ENCODE data around the gene CELA3B.

The CELA3B gene

DNA sequence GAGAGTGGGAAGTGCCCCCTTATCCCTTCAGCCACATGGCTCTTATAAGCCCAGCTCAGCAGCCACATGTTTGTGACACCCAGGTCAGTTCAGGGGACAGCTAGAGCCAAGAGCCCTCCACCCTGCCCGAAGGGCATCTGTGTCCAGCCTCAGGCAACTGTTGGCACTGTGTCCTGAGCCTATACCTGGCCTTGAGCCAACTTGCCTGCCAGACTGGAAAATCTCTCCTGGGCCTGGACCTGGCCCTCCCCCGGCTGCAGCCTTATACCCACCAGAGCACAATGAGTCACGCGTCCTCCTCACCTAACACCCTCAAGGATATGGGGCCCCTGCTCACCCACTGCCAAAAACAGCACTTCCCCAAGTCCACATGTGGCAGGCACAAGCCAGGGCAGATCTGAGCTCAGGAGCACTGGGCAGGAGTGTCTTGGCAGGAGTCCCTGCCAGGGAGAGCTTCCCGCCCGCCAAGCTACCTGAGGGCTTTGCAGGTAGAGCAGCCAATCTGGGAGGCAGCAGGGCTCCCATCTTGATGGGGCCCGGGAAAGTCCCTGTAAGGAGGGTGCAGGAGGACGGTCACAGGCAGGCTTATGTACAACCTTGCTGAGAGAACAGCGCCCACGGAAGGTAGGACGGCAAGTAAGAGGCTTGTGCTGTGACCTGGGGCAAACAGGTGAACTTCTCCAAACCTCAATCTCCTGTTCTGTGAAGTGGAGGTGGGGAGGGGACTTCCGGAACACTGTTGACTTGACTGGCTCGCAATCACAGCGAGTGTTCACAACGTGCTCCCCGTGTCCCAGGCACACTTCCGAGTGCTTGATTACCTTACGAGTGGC is 19.9 kb upstream of the CELA3B start (continued):
- no peak for TF ChIP-seq ZSCAN30 (tag by site-specific recombination; IDR thresholded peaks at IDR 0.05)
- no peak for TF ChIP-seq SETDB1 (IDR thresholded peaks at IDR 0.05; ENCODE audit: insufficient read length, low read length)
- no peak for TF ChIP-seq ZNF133 (tag by site-specific recombination; IDR thresholded peaks at IDR 0.05)
- no peak for TF ChIP-seq ZNF146 (tag by site-specific recombination; IDR thresholded peaks at IDR 0.05)
- TF ChIP-seq ZNF184 (tag by site-specific recombination; IDR thresholded peaks at IDR 0.05) = no peak
- no peak for TF ChIP-seq GFI1B (tag by site-specific recombination; IDR thresholded peaks at IDR 0.05)
- no peak for TF ChIP-seq ZNF544 (tag by site-specific recombination; IDR thresholded peaks at IDR 0.05)
- TF ChIP-seq ZNF514 (tag by site-specific recombination; IDR thresholded peaks at IDR 0.05) = no peak
- TF ChIP-seq ZNF626 (tag by site-specific recombination; IDR thresholded peaks at IDR 0.05) = no peak
- TF ChIP-seq ZNF114 (tag by site-specific recombination; IDR thresholded peaks at IDR 0.05) = no peak
- TF ChIP-seq, protein P1, sequence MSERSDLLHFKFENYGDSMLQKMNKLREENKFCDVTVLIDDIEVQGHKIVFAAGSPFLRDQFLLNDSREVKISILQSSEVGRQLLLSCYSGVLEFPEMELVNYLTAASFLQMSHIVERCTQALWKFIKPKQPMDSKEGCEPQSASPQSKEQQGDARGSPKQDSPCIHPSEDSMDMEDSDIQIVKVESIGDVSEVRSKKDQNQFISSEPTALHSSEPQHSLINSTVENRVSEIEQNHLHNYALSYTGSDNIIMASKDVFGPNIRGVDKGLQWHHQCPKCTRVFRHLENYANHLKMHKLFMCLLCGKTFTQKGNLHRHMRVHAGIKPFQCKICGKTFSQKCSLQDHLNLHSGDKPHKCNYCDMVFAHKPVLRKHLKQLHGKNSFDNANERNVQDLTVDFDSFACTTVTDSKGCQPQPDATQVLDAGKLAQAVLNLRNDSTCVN (tag by site-specific recombination; optimal IDR thresholded peaks at IDR 0.05) = no peak
- TF ChIP-seq, protein P2, sequence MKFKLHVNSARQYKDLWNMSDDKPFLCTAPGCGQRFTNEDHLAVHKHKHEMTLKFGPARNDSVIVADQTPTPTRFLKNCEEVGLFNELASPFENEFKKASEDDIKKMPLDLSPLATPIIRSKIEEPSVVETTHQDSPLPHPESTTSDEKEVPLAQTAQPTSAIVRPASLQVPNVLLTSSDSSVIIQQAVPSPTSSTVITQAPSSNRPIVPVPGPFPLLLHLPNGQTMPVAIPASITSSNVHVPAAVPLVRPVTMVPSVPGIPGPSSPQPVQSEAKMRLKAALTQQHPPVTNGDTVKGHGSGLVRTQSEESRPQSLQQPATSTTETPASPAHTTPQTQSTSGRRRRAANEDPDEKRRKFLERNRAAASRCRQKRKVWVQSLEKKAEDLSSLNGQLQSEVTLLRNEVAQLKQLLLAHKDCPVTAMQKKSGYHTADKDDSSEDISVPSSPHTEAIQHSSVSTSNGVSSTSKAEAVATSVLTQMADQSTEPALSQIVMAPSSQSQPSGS (tag by site-specific recombination; IDR thresholded peaks at IDR 0.05; ENCODE audit: low read depth) = no peak
- TF ChIP-seq, protein P3, sequence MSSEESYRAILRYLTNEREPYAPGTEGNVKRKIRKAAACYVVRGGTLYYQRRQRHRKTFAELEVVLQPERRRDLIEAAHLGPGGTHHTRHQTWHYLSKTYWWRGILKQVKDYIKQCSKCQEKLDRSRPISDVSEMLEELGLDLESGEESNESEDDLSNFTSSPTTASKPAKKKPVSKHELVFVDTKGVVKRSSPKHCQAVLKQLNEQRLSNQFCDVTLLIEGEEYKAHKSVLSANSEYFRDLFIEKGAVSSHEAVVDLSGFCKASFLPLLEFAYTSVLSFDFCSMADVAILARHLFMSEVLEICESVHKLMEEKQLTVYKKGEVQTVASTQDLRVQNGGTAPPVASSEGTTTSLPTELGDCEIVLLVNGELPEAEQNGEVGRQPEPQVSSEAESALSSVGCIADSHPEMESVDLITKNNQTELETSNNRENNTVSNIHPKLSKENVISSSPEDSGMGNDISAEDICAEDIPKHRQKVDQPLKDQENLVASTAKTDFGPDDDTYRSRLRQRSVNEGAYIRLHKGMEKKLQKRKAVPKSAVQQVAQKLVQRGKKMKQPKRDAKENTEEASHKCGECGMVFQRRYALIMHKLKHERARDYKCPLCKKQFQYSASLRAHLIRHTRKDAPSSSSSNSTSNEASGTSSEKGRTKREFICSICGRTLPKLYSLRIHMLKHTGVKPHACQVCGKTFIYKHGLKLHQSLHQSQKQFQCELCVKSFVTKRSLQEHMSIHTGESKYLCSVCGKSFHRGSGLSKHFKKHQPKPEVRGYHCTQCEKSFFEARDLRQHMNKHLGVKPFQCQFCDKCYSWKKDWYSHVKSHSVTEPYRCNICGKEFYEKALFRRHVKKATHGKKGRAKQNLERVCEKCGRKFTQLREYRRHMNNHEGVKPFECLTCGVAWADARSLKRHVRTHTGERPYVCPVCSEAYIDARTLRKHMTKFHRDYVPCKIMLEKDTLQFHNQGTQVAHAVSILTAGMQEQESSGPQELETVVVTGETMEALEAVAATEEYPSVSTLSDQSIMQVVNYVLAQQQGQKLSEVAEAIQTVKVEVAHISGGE (tag by site-specific recombination; conservative IDR thresholded peaks at IDR 0.05; ENCODE audit: low read depth) = no peak
- TF ChIP-seq, protein P4, sequence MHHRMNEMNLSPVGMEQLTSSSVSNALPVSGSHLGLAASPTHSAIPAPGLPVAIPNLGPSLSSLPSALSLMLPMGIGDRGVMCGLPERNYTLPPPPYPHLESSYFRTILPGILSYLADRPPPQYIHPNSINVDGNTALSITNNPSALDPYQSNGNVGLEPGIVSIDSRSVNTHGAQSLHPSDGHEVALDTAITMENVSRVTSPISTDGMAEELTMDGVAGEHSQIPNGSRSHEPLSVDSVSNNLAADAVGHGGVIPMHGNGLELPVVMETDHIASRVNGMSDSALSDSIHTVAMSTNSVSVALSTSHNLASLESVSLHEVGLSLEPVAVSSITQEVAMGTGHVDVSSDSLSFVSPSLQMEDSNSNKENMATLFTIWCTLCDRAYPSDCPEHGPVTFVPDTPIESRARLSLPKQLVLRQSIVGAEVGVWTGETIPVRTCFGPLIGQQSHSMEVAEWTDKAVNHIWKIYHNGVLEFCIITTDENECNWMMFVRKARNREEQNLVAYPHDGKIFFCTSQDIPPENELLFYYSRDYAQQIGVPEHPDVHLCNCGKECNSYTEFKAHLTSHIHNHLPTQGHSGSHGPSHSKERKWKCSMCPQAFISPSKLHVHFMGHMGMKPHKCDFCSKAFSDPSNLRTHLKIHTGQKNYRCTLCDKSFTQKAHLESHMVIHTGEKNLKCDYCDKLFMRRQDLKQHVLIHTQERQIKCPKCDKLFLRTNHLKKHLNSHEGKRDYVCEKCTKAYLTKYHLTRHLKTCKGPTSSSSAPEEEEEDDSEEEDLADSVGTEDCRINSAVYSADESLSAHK (tag by site-specific recombination; IDR thresholded peaks at IDR 0.05) = no peak
- peak; percentile 59; the same call in 1 of the 2 replicates for TF ChIP-seq ZBTB20 (tag by site-specific recombination; IDR thresholded peaks at IDR 0.05)
- TF ChIP-seq REPIN1 (tag by site-specific recombination; IDR thresholded peaks at IDR 0.05; ENCODE audit: low read depth) = no peak
- peak; percentile 11; the same call in 1 of the 2 replicates for TF ChIP-seq ZNF629 (tag by site-specific recombination; IDR thresholded peaks at IDR 0.05)
- TF ChIP-seq ZNF792 (tag by site-specific recombination; IDR thresholded peaks at IDR 0.05) = no peak
- TF ChIP-seq, protein P5, sequence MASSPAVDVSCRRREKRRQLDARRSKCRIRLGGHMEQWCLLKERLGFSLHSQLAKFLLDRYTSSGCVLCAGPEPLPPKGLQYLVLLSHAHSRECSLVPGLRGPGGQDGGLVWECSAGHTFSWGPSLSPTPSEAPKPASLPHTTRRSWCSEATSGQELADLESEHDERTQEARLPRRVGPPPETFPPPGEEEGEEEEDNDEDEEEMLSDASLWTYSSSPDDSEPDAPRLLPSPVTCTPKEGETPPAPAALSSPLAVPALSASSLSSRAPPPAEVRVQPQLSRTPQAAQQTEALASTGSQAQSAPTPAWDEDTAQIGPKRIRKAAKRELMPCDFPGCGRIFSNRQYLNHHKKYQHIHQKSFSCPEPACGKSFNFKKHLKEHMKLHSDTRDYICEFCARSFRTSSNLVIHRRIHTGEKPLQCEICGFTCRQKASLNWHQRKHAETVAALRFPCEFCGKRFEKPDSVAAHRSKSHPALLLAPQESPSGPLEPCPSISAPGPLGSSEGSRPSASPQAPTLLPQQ (tag by site-specific recombination; IDR thresholded peaks at IDR 0.05) = peak; percentile 64
- TF ChIP-seq KLF9 (tag by site-specific recombination; IDR thresholded peaks at IDR 0.05; ENCODE audit: low read depth) = no peak
- no peak for TF ChIP-seq ZNF155 (tag by site-specific recombination; IDR thresholded peaks at IDR 0.05)
- TF ChIP-seq ZNF558 (tag by site-specific recombination; IDR thresholded peaks at IDR 0.05) = no peak
- TF ChIP-seq, protein P6, sequence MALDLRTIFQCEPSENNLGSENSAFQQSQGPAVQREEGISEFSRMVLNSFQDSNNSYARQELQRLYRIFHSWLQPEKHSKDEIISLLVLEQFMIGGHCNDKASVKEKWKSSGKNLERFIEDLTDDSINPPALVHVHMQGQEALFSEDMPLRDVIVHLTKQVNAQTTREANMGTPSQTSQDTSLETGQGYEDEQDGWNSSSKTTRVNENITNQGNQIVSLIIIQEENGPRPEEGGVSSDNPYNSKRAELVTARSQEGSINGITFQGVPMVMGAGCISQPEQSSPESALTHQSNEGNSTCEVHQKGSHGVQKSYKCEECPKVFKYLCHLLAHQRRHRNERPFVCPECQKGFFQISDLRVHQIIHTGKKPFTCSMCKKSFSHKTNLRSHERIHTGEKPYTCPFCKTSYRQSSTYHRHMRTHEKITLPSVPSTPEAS (tag by site-specific recombination; IDR thresholded peaks at IDR 0.05) = no peak
- TF ChIP-seq, protein P7, sequence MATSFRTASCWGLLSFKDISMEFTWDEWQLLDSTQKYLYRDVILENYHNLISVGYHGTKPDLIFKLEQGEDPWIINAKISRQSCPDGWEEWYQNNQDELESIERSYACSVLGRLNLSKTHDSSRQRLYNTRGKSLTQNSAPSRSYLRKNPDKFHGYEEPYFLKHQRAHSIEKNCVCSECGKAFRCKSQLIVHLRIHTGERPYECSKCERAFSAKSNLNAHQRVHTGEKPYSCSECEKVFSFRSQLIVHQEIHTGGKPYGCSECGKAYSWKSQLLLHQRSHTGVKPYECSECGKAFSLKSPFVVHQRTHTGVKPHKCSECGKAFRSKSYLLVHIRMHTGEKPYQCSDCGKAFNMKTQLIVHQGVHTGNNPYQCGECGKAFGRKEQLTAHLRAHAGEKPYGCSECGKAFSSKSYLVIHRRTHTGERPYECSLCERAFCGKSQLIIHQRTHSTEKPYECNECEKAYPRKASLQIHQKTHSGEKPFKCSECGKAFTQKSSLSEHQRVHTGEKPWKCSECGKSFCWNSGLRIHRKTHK (tag by site-specific recombination; IDR thresholded peaks at IDR 0.05) = no peak
- TF ChIP-seq ZNF112 (tag by site-specific recombination; IDR thresholded peaks at IDR 0.05) = no peak
- no peak for TF ChIP-seq ZNF175 (tag by site-specific recombination; IDR thresholded peaks at IDR 0.05)
- no peak for TF ChIP-seq KLF16 (tag by site-specific recombination; IDR thresholded peaks at IDR 0.05)

Data from HEK293 (cell line).